GM18870 (cell line): ENCODE data around the gene MKLN1.
"Not testable (repeated sequence)": the region's sequence is repeated elsewhere in the genome, so short reads cannot be mapped to it uniquely, and the experiment has no call there.

Experiments
- ATAC-seq: cut with Tn5 transposase; IDR thresholded peaks from one replicate; pipeline ENCODE4 v1.9.1; 2021; ENCODE audit warnings: moderate library complexity; ENCODE audit not compliant: unreplicated experiment

Gene MKLN1

DNA sequence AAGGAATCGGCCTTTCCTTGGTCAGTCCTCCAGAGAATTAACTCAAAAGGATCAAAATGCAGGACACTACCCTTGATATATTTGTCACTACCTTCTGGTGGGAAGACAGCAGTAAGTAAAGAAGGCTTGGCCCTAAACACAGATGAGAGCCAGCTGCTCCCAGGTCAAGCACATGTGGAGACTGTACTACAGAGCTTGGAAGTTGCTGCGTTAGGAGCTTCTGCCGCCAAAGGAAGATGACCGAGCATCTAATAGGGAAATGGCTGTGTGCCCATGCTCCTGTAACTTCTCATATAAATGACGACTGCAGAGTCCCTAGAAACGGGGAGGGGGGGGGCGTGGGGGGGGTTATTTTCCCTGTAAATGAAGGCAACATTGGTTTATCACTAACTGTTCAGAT lies 169.8 kb downstream of the MKLN1 start:
- ATAC-seq: no peak

DNA sequence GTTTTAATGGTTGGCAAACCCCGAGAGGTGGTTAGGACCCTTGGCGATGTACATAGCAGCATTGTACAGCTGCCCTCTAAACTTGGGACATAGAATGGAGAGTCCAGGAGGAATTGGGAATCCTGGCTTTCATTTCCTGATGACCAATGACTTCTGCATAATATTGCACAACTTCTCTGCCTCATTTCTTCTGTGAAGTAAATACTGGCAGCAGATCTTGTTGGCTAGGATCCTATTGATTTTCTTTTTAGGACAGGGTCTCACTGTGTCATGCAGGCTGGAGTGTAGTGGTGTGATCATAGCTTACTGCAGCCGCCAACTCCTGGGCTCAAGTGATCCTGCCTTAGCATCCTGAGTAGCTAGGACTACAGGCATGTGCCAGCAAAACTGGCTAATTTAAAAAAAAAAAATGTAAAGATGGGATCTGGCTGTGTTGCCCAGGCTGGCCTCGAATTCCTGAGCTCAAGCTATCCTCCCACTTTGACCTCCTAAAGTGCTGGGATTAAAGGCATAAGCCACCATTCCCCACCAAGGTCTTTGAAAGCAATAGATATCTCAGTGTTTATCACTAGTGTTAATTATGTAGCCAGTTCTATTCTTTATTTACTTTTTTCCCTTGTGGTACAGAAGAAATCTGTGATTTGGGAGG lies 170.7 kb downstream of the MKLN1 start:
- no peak for ATAC-seq

DNA sequence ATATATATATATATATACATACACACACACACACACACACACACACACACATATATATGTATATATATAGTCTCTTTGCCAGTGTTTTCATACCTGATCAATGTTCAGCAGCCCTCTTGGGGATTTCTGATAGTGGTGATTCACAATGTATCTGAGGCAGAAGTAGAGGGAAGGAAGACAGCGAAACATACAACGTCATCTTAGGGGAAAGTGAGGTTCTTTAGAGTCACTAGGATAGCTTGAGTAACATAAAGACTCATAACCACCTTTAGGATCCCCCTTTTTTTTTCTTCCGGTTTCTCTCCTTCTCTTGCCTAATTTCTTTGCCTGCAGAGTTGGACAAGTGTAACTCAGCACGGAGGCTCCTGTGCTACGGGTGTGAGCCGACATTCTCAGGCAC lies 172.1 kb downstream of the MKLN1 start:
- ATAC-seq: no peak

DNA sequence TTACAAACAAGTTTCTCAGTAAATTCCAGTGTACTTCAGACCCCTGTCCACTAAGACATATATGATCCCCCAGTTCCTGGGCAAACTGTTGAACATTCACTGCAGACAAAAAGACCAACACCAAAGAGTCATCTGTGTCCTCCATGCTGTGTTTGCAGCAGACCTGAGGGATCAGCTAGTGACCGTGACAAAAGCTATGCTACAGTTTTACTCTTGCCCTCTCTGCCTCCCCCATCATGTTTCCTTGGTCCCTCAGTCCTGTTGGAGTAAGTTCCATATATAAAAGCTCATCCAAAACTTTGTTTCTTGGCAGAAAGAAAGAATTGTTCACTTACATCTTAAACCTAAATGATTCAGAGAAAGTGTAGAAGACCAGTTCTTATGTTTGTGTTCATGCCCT lies 172.7 kb downstream of the MKLN1 start:
- ATAC-seq: no peak

DNA sequence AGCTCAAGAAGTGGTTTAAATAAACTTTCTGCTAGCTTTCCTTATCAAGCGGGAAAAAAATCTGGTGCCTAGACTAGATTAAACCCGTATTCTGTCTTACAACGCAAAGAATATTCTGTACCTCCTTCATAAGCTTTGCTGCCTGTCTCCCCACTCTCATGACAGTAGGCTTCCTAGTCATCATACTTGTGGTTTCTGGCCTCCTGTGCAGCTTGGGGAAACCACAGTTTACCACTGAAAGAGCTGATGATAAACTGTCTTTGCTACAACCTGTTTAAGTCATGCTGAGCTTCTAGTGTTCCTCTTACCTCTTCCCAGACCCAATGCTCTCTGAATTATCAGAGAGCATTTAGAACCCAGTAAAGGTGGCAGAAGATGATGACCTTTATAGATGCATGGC lies 173.7 kb downstream of the MKLN1 start:
- peak; percentile 80 for ATAC-seq

DNA sequence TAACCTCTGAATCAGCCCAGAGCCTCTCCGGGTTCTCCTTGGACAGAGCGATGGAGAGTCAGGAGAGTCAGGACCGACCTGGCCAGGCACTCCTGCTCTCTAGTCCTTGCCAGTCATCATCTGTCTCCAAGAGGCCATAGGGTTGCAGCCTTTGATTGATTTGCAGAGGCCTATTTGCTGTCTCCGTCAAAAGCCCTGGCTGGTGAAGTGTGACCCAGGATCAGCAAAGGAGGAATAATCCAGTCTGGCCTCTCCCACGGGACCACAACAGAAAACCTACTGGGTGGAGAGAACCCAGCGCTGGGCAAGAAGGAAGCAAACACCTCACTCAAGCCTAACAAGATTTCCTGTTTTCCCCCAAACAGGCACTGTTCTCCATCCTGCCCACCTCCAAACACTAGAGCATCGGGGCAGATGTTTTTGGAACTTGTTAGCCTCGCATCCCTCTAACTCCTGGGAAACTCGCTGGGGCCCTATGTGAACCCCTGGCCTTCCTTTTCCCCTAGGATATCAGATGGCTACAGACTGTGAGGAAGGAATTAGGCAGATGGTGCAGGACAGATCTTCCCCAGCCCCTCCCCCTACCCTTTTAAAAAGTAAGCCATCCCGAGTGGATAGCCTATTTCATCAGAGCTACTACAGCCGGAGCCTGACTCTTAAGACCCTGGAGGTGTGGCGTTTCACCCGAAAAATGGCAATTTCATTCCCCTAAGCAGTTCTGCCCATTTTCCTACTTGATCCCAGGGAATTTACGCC lies 174.4 kb downstream of the MKLN1 start:
- ATAC-seq: no peak

DNA sequence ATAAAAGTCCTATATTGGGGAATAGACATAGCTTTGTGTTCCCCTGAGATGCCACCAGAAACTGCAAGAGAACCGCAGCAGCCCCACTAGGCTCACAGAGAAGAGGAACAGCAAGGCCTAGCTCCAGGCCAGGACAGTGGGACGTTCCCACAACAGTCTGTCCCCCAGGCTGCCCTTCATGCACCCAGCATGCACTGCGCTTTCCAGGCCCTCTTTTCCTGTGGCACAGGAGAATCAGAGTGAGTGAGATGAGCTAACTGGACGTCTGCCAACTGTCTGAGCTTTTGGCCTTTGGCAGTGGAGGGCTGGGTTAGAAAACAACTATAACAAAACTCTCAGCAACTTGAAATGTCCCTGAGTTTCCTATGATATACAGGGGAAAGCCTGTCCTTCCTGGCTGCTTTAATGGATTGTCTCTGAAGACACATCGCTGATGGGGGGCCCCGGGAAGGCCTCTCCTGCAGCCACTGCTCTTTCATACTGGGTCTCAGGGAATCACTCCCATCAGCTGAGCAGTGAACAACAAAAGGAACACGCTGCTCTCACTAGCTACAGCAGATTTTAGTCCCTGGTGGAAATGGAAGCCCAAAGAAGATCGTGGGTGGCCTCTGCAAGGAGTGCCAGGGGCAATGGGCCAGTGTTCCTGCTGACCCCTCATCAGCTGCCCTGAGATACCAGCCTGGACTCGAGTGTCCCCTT lies 175.3 kb downstream of the MKLN1 start:
- no peak for ATAC-seq

DNA sequence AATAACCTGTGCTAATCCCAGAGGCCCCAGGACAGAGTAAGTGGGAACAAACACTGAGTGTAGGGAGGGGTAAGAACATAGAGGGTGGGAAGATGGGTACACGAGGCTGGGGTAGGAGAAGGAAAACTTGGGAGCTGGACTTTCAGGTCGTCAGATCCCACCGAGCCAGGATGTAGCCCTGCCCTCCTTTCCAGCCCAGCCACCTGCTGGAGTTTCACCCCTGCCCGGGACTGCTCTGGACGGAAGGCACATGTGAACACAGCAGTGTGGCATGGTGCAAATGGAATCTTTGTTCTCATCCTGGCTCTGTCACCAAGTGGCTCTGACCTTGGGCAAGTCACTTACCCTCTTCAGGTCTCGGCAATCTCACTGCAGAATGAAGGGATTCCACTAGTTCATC lies 176.0 kb downstream of the MKLN1 start:
- ATAC-seq: no peak

DNA sequence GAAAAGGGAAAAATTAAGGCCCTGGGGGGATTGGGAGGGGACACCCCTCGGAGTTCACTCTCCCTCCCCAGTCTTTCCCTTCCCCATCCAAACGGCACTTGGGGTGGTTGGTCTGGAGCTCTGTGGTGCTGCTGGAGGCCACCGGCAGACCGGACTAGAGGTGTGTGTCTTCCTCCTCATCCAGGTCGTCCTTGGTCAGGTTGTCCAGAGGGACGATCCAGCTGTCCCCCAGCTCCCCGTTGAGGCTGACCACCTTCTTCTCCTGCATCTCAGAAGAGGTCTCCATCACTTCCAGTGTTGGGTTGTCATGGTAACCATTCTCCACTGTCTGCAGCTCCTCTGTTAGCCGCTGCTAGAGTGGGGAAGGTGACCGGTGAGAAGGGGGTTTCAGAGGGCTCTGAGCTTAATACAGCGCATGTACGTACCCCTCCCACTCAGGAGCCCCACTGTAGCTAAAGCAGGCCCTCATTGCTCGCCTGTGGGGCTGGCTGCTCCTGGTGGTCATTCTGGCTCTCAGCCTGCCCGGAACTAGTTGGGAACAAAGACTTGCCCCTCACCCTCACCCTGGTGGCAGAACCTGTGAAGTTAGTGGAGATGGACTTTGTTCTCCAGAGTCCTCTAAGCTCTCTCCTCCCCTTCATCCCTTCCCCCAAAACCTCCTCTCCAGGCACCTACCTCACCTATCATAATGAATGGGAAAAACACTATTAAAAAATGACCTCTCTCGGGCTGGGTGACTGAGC lies 176.7 kb downstream of the MKLN1 start:
- no peak for ATAC-seq

DNA sequence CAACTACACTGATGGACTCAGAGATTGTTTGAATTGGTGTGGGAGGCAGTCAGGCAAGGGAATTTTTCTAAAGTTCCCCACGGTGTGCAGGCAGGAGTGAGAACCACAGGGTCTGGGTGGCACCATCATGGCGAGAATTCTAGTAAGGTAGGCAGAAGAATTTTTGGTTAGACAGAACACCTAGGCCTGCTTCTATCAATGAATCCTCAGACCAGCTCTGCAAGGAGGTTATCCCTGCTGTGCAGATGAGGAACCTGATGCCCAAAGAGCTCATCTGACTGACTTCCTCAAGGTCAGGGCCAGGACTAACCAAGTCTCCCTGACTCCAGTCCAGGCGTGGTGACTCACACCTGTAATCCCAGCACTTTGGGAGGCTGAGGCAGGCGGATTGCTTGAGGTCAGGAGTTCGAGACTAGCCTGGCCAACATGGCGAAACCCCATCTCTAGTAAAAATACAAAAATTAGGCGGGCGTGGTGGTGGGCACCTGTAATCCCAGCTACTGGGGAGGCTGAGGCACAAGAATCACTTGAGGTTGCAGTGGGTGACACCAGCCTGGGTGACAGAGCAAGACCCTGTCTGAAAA lies 177.5 kb downstream of the MKLN1 start:
- ATAC-seq: not testable (repeated sequence)

DNA sequence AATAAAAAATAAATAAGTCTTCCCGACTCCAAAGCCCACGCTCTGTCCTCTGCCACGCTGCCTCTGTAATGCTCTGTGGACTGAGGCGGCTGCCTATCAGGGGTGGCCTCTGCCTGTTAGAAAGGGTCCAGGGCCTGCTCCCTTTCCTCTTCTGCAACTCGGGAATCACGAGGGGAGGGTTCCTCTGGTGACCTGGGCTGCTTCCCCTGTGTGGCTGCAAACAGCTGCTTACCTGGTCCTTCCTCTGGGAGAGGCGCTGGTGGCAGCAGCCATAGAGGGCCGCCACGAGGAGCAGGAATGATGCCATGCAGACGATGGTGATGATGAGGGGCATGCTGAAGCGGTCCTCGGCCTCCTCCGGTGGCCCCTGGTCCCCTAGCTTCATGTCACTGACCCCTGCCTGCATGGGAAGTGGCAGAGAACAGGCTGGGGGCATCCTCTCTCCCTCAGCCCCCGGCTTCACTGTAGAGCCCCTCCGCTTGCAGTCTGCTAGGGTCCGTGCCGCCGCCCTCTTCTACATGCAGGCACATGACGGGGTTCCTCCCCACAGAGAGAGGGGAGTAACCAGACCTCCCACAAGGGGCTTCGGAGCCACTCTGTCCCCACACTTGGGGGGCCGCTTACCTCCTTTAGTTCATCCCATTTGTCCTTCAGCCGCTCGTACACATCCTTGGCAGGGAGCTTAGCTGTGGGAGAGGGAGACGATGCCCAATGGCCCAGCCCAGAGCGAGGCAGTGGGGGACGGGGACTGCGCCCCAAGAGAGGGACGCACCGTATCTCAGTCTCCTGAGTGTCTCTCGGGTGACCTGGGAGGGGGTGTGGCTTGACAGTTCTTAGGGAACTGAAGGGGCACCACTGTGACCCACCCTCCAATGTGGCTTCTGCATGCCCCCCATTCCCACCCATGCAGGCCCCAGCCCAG lies 178.2 kb downstream of the MKLN1 start:
- ATAC-seq: no peak

DNA sequence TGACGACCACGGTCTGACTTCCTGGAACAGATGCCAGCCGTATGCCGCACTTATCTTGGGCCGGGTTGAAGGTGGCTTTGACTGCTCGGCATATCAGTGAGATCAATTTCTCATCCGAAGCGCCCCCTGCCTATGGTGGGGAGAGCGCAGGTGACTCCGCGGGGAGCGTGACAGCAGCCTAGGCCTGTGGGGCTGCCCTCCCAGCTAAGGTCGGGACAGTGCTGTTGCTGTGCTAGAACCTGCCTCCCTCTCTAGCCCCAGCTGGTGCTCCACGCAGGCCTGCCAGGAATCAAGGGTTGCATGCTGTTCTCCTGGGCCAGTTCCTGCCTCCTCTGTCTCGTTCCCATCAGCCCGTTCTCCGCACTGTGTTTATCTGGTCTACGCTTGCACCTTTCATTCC lies 178.9 kb downstream of the MKLN1 start:
- no peak for ATAC-seq

DNA sequence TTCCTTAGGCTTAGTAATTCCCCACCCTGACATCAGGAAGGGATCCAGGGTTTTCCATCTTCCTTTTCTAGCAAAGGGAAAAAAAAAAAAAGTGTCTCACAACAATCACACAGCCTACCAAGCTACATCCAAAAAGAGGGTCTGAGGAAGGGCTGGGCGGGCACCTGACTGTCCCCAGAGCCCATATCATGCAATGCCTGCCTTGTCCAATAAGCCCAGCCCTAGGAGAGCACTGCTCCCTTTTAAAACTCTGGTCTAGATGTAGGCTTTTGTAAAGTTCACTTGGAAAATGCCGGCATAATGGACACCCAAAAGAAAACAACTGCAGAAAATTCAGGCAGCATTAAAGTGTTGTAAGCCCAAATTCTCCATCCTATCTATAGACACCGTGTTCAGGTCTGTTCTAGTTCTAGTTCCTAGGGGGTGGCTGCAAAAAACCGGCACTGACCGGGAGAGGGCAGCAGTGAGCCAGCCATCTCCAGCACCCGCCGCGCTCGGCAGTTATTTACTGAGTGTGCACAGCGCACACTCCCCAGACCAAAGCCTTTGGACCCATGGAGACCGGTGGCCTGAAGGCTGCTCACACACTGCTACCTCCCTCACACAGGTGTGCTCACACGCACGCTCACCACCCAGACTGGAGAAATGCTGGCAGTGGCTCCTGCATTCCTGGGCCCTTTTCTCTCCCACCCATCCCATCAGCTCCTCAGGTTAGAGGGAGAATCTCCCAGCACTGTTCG lies 180.1 kb downstream of the MKLN1 start:
- peak; percentile 59 for ATAC-seq

DNA sequence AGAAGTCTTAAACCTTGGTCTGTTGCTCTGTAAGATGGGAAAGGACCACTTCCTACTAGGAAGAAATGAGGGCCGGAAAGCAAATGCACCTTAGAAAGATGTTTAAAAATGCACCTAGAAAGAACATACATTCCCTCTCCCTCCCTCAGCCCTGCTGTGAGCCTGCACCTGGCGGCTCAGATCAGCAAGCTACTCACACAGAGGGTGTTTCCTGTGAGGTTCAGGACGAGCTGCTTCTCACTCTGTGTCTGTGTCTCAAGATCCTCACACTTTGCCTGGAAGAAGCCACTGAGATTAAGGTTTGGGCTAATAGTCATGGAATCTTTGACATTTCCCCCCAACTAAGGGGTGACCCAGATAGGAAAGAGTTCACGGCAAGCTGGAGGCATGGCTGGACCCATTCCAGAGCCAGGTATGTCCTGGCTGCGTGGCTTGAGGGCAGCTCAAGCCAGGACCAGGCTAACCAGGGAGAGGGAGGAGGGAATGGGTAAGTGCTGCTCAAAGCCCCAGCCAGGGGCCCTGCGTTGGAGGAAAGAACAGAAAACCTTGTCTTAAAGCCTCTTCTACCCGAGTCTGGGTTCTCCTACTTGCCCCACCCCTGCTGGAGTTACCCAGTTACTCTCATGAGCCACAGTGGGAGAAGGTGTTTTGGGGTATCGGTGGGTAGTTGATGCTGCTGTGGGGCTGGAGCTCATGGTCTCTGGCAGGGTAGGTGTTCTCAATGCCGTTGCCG lies 181.2 kb downstream of the MKLN1 start:
- ATAC-seq: no peak

DNA sequence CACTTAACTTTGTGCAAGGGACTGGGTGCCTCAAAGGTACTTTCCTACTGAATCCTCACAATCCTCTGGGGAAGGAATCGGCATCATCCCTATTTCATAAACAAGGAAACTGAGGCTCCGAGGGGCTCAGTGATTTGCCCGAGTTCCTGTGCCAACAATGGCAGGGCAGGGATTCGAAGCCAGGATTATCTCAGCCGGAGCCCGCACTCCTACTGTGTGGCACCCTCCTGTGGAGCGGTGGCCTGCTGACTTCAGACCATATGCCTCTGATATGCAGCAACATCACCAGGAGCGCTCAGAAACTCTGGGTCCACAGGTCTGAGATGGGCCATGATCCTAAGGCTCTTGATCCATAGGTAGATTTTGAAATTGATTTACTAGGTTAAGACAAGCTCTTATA lies 182.1 kb downstream of the MKLN1 start:
- ATAC-seq: no peak

DNA sequence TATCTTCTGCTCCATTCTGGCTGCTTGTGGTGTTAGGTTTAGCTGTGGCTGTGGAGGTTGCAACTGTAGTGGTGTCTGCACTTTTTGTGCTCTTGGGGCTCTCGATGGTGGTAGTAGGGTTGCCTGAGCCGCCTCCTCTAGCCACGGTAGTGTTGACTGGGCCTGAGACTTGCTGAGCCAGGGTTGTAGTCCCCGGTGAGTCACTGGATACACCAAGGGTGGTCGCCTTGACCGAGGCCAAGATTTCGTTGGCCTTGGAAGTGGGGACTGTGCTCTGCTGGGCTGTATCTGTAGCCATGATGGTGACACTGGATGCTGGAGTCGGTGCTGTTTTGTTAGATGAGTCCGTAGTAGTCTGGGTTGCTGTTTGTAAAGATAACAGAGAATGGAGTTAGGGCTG lies 183.4 kb downstream of the MKLN1 start:
- ATAC-seq: no peak

DNA sequence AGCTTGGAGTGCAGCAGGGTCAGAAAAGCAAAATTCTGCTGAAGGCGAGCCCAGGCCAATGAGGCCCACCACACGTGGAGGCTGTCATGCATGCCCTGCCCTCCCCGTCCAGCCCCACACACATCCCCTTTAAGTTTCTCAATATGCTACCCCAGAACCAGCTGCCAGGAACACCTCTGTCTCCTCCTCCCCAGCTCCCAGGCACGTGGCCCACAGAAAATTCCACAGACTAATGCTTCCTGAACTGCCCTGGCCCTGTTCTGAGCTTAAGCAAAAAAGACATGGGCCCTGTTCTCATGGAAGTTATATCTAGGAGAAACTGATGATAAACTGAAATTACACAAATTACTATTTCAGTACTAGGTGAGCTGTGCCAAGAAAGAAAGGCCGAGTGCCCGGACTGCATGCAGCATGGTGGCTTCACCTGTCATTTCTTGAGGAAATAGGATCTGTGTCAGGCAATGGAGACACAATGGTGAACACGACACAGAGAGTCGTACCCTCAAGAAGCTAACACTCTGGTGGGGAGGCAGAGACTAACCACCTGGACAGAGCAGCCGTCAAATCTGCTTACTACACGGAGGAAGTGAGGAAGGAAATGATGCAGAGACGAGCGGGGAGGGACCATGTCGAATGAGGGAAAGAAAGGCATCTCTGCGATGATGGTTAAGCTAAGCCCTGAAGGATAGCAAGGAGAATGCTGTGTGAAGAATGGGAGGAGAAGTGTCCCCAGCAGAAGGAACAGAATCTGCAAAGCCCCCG lies 184.3 kb downstream of the MKLN1 start:
- ATAC-seq: no peak
